Fibroblast of skin of scalp (primary cell): ENCODE measurements around the gene PLP1.
A peak's percentile ranks its signal among the peaks of the same experiment; 100 is the strongest.
"Not testable (repeated sequence)": the region's sequence is repeated elsewhere in the genome, so short reads cannot be mapped to it uniquely, and the experiment has no call there.

Source experiments
- DNase-seq: peaks from one replicate; pipeline ENCODE4 v3.0.0-alpha.2; 2013

The PLP1 gene

GRCh38 chrX:103781062-103781402 is 4.4 kb downstream of the PLP1 start:
- DNase-seq = no peak

- no peak for DNase-seq
These were observed 5.1 kb downstream of the PLP1 start for GRCh38 chrX:103781706-103782105.

DNA sequence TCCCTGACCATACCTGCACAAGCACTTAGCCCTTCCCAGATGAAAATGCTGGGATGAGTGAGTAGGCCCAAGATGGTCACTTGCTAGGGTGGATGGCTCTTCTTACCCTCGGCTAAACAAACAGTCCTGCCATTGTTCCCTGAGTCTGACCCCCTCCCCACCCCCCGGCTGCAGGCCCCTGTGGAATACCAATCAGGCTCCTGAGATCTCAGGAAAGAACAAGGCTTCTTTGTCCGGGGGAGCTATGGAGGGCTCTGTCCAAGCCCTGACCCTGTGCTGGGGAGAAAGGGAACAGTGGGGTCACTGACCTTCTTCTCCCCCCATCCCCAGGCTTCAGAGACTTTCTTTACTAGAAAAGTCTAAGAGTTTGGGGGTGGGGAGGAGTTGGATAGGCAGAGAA is 6.0 kb downstream of the PLP1 start:
- no peak for DNase-seq

GRCh38 chrX:103783196-103783595 is 6.6 kb downstream of the PLP1 start:
- DNase-seq = no peak

DNA sequence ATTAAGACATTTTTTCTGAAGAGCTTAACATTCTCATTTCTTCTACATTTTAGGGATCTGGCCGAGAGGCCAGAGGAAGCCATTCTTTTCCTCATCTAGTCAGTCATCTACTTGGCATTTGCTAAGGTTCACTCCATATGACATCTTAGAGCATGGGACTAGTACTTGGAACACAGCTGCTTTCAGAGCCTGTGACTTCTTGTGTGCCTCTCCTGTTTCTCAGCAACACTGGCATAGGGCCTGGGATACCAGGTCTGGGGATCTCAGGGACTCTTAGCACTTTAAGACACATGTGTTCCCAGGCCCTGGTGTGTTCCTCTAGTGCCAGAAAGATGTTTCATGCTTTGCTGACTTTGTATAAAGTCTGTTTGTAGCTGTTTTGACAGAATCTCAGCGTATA is 7.3 kb downstream of the PLP1 start:
- no peak for DNase-seq

DNA sequence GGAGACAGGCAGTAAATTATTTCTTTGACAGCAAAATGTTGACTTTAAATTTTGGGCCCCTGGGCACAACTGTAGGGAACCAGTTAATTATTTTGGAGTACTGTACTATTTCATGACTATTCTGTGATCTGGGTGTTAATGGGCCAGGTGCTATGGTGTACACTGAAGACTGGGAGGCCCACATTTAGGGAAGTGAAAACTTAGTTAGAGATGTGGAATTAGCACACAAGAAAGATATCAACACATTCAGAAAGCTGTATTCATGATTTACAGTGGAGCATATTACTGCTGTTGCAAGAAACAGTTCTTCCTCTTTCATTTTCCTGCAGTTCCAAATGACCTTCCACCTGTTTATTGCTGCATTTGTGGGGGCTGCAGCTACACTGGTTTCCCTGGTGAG is 12.4 kb downstream of the PLP1 start:
- no peak for DNase-seq

GRCh38 chrX:103791228-103791627 is 14.6 kb downstream of the PLP1 start:
- no peak for DNase-seq

GRCh38 chrX:103791826-103792485 is 15.3 kb downstream of the PLP1 start:
- peak; percentile 32 for DNase-seq

DNA sequence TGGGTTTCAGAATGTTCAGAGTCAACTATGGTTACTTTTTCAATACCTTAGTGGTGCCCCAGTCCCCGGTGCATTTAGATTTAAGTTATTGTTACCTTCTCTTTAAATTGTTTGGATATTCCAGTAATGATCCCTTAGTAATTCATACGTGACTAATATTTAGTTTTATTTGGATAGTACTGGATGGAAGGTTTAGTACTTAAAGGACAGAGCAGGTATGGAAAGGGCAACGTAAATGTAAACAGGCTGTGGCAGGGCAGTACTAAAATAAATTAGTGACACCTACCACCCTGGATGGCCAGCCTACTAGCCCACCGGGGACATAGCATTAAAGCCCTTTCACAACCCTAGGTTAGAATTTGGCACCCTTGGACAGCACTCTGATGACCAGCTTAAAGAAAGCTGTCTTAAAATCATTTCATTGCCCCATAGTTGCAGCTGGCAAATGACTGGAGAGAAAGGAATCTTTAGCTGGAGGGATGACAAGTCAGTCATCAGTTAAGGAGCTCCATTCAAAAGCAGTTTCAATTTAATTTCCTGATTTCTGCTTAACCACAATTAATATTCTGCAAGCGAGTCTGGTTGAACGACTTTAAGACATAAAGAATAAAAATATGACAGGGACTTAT is 16.4 kb downstream of the PLP1 start:
- DNase-seq = peak; percentile 70

DNA sequence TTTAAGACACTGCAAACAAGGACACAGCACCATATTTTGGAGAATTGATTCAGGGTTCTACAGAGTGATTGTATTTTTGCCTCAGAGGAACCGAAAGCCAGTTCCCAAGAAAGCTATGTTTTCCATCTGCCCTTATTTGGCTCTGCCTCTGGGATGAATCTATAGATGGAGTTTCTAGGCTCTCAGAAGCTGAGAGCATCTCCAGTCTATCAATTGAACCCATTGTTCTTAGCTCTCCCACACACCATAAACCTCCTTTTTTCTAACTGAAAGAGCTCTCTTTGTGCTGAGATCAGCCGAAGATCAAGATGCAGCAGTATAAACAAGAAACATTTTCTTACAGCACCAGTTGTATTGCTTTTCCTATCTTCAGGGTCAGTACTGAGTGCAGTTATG is 16.9 kb downstream of the PLP1 start:
- DNase-seq = no peak

DNA sequence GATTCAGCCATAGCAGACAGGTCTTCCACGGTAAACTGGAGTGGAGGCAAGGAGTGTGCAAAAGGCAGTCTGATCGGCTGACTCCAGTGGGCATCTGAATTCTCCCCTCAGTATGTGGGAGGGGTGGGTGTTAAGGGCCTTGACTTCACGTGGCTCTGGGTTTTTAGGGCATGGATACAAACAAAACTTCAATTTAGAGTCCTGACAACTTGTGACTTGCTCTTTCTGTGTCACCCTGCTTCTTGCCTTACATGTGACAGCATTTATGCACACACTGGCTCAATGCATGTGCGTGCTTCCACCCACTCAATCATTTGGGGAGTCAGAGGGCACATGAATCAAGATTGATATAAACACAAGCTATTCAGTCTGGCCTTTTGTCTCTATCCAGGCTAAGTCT is 17.5 kb downstream of the PLP1 start:
- no peak for DNase-seq

DNA sequence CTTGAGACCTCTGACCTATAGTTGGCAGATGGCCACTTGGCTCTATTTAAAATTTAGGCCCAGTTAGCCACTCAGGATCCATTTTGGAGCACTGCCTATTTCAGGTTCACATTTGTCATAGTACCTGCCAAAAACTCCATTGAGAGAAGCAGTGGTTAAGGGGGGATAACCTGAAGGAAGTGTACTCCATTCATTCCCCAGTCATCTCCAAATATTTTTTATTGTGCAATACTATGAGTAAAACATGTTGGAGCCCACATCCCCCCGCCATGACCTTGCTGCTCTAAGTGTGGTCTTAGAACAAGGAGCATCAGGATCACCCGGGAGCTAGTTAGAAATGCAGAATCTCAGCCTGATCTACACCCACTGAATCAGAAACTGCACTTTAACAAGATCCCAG is 21.1 kb downstream of the PLP1 start:
- no peak for DNase-seq

DNA sequence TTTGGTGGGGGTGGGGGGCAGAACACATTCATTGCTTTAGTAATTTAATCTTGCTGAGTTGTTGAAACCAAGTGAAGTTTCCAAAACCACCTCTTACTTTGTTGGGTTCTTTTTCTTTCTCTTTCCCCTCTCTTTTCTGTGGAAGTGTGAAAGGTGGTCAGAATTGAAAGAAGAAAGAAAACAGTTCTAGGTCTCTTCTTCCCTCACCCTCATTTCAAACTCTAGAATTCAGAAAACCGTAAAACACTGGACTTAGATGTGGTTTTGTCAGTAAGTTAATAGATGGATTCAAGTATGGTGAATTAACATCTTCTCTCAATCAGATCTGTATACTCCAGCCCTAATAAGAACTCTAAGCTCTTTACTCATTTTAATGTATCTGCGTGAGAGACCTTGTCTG is 23.7 kb downstream of the PLP1 start:
- DNase-seq = no peak

- DNase-seq = no peak
These were observed 29.2 kb downstream of the PLP1 start for GRCh38 chrX:103805860-103806259.

- DNase-seq = no peak
These were observed 30.3 kb downstream of the PLP1 start for GRCh38 chrX:103806862-103807474.

- no peak for DNase-seq
These were observed 35.2 kb downstream of the PLP1 start for GRCh38 chrX:103811858-103812257.

GRCh38 chrX:103817101-103817500 is 40.5 kb downstream of the PLP1 start:
- not testable (repeated sequence) for DNase-seq

DNA sequence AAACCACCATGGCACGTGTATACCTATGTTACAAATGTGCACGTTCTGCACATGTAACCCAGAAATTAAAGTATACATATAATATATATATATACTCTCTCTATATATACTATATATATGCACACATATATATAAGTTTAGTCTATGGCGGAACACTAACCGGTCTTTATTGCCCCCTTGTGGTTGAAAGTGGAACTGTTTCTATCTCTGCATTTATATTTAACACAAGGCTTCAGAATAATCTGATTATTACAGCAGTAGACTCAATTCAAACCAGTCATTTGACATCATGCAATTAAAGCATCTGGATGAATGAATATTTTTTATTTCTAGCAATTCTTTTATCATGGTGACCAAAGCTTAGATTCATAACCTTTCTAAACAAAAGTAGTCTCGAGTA is 40.9 kb downstream of the PLP1 start:
- peak; percentile 52 for DNase-seq

GRCh38 chrX:103818842-103819619 is 42.4 kb downstream of the PLP1 start:
- no peak for DNase-seq

GRCh38 chrX:103820802-103821201 is 44.2 kb downstream of the PLP1 start:
- DNase-seq = not testable (repeated sequence)

DNA sequence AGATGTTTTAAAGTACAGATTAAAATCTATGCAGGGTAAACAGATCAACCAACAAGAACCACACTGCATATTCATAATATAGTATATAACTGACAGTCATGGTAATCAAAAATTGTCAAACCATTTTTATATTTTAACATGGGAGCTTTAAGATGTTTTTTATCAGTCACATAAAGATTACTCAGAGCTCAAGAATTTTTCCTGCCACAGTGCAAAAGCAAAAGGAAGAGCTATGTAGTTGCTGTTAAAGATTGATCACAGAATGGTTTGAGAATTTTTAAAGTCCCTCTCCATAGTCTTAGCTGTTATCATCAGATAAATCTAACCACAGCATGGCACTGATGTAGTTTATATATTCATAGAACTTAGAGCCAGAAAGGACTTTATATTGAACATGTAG is 47.0 kb downstream of the PLP1 start:
- DNase-seq = peak; percentile 47

DNA sequence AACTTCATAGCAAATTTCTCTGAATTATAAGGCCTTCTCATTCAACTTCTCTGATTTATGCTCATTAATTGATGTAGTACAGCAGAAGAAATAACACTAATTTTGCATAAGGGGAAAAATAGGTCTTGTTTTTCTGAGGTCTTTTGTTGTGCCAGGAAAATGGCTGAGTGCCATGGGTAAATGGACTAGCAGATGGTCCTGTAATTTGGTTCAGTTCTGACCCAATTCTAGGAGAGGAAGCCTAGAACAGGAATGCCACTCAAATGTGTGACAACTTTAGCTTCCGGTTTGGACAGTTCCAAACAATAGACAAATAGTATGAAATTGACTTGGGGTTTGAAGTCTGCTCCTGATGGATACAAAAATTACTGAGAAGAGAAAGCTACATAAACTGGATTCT is 49.2 kb downstream of the PLP1 start:
- no peak for DNase-seq

GRCh38 chrX:103828529-103828928 is 51.9 kb downstream of the PLP1 start:
- DNase-seq = no peak

- no peak for DNase-seq
These were observed 54.2 kb downstream of the PLP1 start for GRCh38 chrX:103830848-103831247.
